HEK293 (cell line): ENCODE results near the gene PLB1.

Experiments used
- CTCF ChIA-PET: fragments of 350-600 bp; formaldehyde crosslinking; extraction: SDS; loops from one replicate; lab custom pipeline; 2021; ENCODE audit warnings: antibody characterized with exemption; lab: Yijun Ruan, JAX
- POLR2A ChIA-PET: fragments of 300-600 bp; formaldehyde crosslinking; extraction: SDS; loops from one replicate; lab custom pipeline; 2020; ENCODE audit warnings: antibody characterized with exemption, inconsistent platforms; lab: Yijun Ruan, JAX
- H3K27ac ChIP-seq: fragments of 200-500 bp; sonication (Bioruptor generic); 2 replicates; pipeline ENCODE4 v1.5.1; 2014; ENCODE audit warnings: low read depth, low read length, control low read depth, inconsistent platforms; ENCODE audit errors: extremely low read depth
- H3K36me3 ChIP-seq, 2 experiments: fragments of 200-500 bp in 1 of 2; sonication (Bioruptor generic) in 1 of 2; 1 replicate in 1 of 2; 2 replicates in 1 of 2; pipeline ENCODE4 v1.5.1; 2014 to 2017; ENCODE audit warnings: inconsistent platforms in 2 of 2, low read length in 2 of 2; ENCODE audit not compliant: control insufficient read depth in 2 of 2, insufficient read depth in 1 of 2
- H3K4me1 ChIP-seq: fragments of 200-500 bp; sonication (Bioruptor generic); 2 replicates; pipeline ENCODE4 v1.5.1; 2014; ENCODE audit warnings: mild to moderate bottlenecking, low read length, inconsistent platforms; ENCODE audit not compliant: control insufficient read depth, insufficient read depth
- H3K4me3 ChIP-seq: 2 replicates; pipeline ENCODE4 v1.5.1; 2011; ENCODE audit warnings: low read depth, mild to moderate bottlenecking, control low read depth, low read length, moderate library complexity
- H3K9me3 ChIP-seq: fragments of 200-500 bp; sonication (Bioruptor generic); 2 replicates; pipeline ENCODE4 v1.5.1; 2014; ENCODE audit warnings: low read depth, low read length, inconsistent platforms; ENCODE audit not compliant: control insufficient read depth, insufficient read depth
- EGR2 ChIP-seq: fragments of 450-650 bp; formaldehyde crosslinking; IDR thresholded peaks from 2 replicates; pipeline ENCODE4 v1.5.1; 2016; ENCODE audit warnings: low read depth, missing biosample characterization, missing genetic modification characterization
- GLI2 ChIP-seq: fragments of 450-650 bp; formaldehyde crosslinking; IDR thresholded peaks from 2 replicates; pipeline ENCODE4; 2017; ENCODE audit warnings: missing biosample characterization, missing genetic modification characterization, low read depth, borderline replicate concordance
- KLF7 ChIP-seq: fragments of 450-650 bp; formaldehyde crosslinking; IDR thresholded peaks from 2 replicates; pipeline ENCODE4 v1.5.1; 2016; ENCODE audit warnings: missing biosample characterization, missing genetic modification characterization, borderline replicate concordance
- KLF9 ChIP-seq: fragments of 450-650 bp; formaldehyde crosslinking; IDR thresholded peaks from 2 replicates; pipeline ENCODE4 v1.5.1; 2016; ENCODE audit warnings: missing biosample characterization, missing genetic modification characterization, low read depth
- PRDM6 ChIP-seq: fragments of 450-650 bp; formaldehyde crosslinking; IDR thresholded peaks from 2 replicates; pipeline ENCODE4 v1.5.1; 2017; ENCODE audit warnings: missing biosample characterization, missing genetic modification characterization
- SALL2 ChIP-seq: fragments of 450-650 bp; formaldehyde crosslinking; IDR thresholded peaks from 2 replicates; pipeline ENCODE4 v1.5.0; 2017; ENCODE audit warnings: missing biosample characterization, mild to moderate bottlenecking, missing genetic modification characterization, borderline replicate concordance
- SP2 ChIP-seq: fragments of 450-650 bp; formaldehyde crosslinking; IDR thresholded peaks from 2 replicates; pipeline ENCODE4 v1.5.1; 2016; ENCODE audit warnings: missing biosample characterization, missing genetic modification characterization
- YY1 ChIP-seq: fragments of 450-650 bp; formaldehyde crosslinking; IDR thresholded peaks from 2 replicates; pipeline ENCODE4 v1.5.1; 2018; ENCODE audit warnings: missing biosample characterization, missing genetic modification characterization
- ZBTB11 ChIP-seq: fragments of 450-650 bp; formaldehyde crosslinking; conservative IDR thresholded peaks from 2 replicates; pipeline ENCODE4 v1.5.1; 2016; ENCODE audit warnings: low read depth, missing biosample characterization, missing genetic modification characterization
- ZBTB44 ChIP-seq: fragments of 450-650 bp; IDR thresholded peaks from 2 replicates; pipeline ENCODE4 v1.5.1; 2018; ENCODE audit warnings: missing biosample characterization, mild to moderate bottlenecking, missing genetic modification characterization
- ZBTB48 ChIP-seq: fragments of 450-650 bp; formaldehyde crosslinking; IDR thresholded peaks from 2 replicates; pipeline ENCODE4 v1.5.1; 2016; ENCODE audit warnings: missing biosample characterization, missing genetic modification characterization
- ZFP41 ChIP-seq: fragments of 450-650 bp; formaldehyde crosslinking; IDR thresholded peaks from 2 replicates; pipeline ENCODE4 v1.5.1; 2016; ENCODE audit warnings: missing biosample characterization, missing genetic modification characterization, borderline replicate concordance
- ZFP69B ChIP-seq: fragments of 450-650 bp; formaldehyde crosslinking; IDR thresholded peaks from 2 replicates; pipeline ENCODE4 v1.5.1; 2016; ENCODE audit warnings: missing biosample characterization, missing genetic modification characterization
- ZNF175 ChIP-seq: fragments of 450-650 bp; formaldehyde crosslinking; IDR thresholded peaks from 2 replicates; pipeline ENCODE4 v1.5.1; 2016; ENCODE audit warnings: missing biosample characterization, missing genetic modification characterization
- ZNF274 ChIP-seq, 2 experiments: fragments of 200-500 bp in 1 of 2; fragments of 450-650 bp in 1 of 2; sonication (Bioruptor generic) in 1 of 2; formaldehyde crosslinking in 1 of 2; IDR thresholded peaks; 2 replicates each; pipeline versions ENCODE4 v1.5.1 to v1.6.1; 2014 to 2016; ENCODE audit warnings: borderline replicate concordance in 1 of 2, inconsistent platforms in 1 of 2, low read length in 1 of 2, missing biosample characterization in 1 of 2, missing genetic modification characterization in 1 of 2
- ZNF350 ChIP-seq: fragments of 450-650 bp; formaldehyde crosslinking; IDR thresholded peaks from 2 replicates; pipeline ENCODE4 v1.5.0; 2017; ENCODE audit warnings: missing biosample characterization, mild to moderate bottlenecking, missing genetic modification characterization
- ZNF366 ChIP-seq: fragments of 450-650 bp; formaldehyde crosslinking; conservative IDR thresholded peaks from 2 replicates; pipeline ENCODE4 v1.5.1; 2016; ENCODE audit warnings: missing biosample characterization, missing genetic modification characterization
- ZNF416 ChIP-seq: fragments of 450-650 bp; formaldehyde crosslinking; IDR thresholded peaks from 2 replicates; pipeline ENCODE4 v1.5.1; 2016; ENCODE audit warnings: missing biosample characterization, missing genetic modification characterization
- ZNF423 ChIP-seq: fragments of 450-650 bp; formaldehyde crosslinking; IDR thresholded peaks from 2 replicates; pipeline ENCODE4 v1.5.1; 2016; ENCODE audit warnings: missing biosample characterization, missing genetic modification characterization
- ZNF426 ChIP-seq: fragments of 450-650 bp; formaldehyde crosslinking; IDR thresholded peaks from 2 replicates; pipeline ENCODE4 v1.5.1; 2017; ENCODE audit warnings: missing biosample characterization, missing genetic modification characterization, mild to moderate bottlenecking, inconsistent platforms, moderate library complexity
- ZNF677 ChIP-seq: fragments of 450-650 bp; IDR thresholded peaks from 2 replicates; pipeline ENCODE4 v1.5.0; 2018; ENCODE audit warnings: missing biosample characterization, mild to moderate bottlenecking, missing genetic modification characterization, moderate library complexity
- ZNF76 ChIP-seq: fragments of 450-650 bp; formaldehyde crosslinking; IDR thresholded peaks from 2 replicates; pipeline ENCODE4; 2016; ENCODE audit warnings: low read depth, missing biosample characterization, missing genetic modification characterization, borderline replicate concordance
- ZNF768 ChIP-seq: fragments of 450-650 bp; formaldehyde crosslinking; IDR thresholded peaks from 2 replicates; pipeline ENCODE4 v1.5.1; 2018; ENCODE audit warnings: missing biosample characterization, mild to moderate bottlenecking, missing genetic modification characterization
- ZNF830 ChIP-seq: fragments of 450-650 bp; IDR thresholded peaks from 2 replicates; pipeline ENCODE4 v1.5.0; 2018; ENCODE audit warnings: missing biosample characterization, missing genetic modification characterization, low read depth, mild to moderate bottlenecking, moderate library complexity
- ZSCAN23 ChIP-seq: fragments of 450-650 bp; formaldehyde crosslinking; IDR thresholded peaks from 2 replicates; pipeline ENCODE4 v1.5.1; 2016; ENCODE audit warnings: missing biosample characterization, missing genetic modification characterization

Gene PLB1

GRCh38 chr2:28586867-28587266 lies 91.0 kb downstream of the PLB1 start:
- Histone ChIP-seq H3K27ac (no peak overlapping the region), H3K9me3 (no peaks in the 10 kb centered on the region), H3K36me3 (no peaks in the 10 kb centered on the region), H3K4me1 (peaks cover 3% of the 10 kb centered on the region; the same call in 1 of the 2 replicates), H3K4me3 (no peak overlapping the region)
- ChIA-PET POLR2A (no interaction called here), CTCF (interaction anchor here (0.6 kb wide), 1 partner anchor 883 kb away, joined by 3 read pairs; no protein-coding TSS in a partner anchor)
- no peak for TF ChIP-seq ZFP69B
- TF ChIP-seq ZBTB48 (tag by site-specific recombination) = no peak
- no peak for TF ChIP-seq PRDM6 (tag by site-specific recombination)
- no peak for TF ChIP-seq ZBTB11 (tag by site-specific recombination)
- no peak for TF ChIP-seq ZNF76 (tag by site-specific recombination)
- no peak for TF ChIP-seq ZBTB44 (tag by site-specific recombination)
- TF ChIP-seq KLF7 = no peak
- no peak for TF ChIP-seq ZNF350 (tag by site-specific recombination)
- no peak for TF ChIP-seq ZNF426 (tag by site-specific recombination)
- no peak for TF ChIP-seq ZNF768 (tag by site-specific recombination)
- TF ChIP-seq ZSCAN23 (tag by site-specific recombination) = no peak
- no peak for TF ChIP-seq EGR2 (tag by site-specific recombination)

GRCh38 chr2:28587526-28588291 lies 91.8 kb downstream of the PLB1 start:
- Histone ChIP-seq H3K9me3 (no peaks in the 10 kb centered on the region), H3K4me3 (no peak overlapping the region), H3K27ac (no peak overlapping the region), H3K4me1 (peaks cover 3% of the 10 kb centered on the region; the same call in 1 of the 2 replicates), H3K36me3 (no peaks in the 10 kb centered on the region)
- CTCF ChIA-PET = no interaction called here
- no peak for TF ChIP-seq ZFP41
- no peak for TF ChIP-seq ZNF830
- no peak for TF ChIP-seq ZNF366
- TF ChIP-seq ZNF416 = no peak
- TF ChIP-seq YY1 = no peak
- no peak for TF ChIP-seq ZNF274 (IDR thresholded peaks at IDR 0.05; ENCODE audit: low read length)
- no peak for TF ChIP-seq ZNF274 (tag by site-specific recombination; IDR thresholded peaks at IDR 0.05; ENCODE audit: borderline replicate concordance)
- no peak for TF ChIP-seq GLI2 (tag by site-specific recombination)
- no peak for TF ChIP-seq SALL2
- TF ChIP-seq ZNF76 (tag by site-specific recombination) = no peak
- no peak for TF ChIP-seq ZNF677
- no peak for TF ChIP-seq SP2 (tag by site-specific recombination)
- no peak for TF ChIP-seq ZNF175
- TF ChIP-seq ZNF423 (tag by site-specific recombination) = no peak
- TF ChIP-seq EGR2 (tag by site-specific recombination) = no peak
- no peak for TF ChIP-seq KLF9 (tag by site-specific recombination)
- POLR2A ChIA-PET = no interaction called here
